HCT116 (cell line): ENCODE measurements around the gene PIK3C2A.

ENCODE experiments used
- CEBPB ChIP-seq: IDR thresholded peaks from 2 replicates; pipeline ENCODE4 v1.6.1; 2012; ENCODE audit warnings: low read depth
- EZH2 ChIP-seq: fragments of 200-600 bp; sonication (generic); IDR thresholded peaks from 2 replicates; pipeline ENCODE4 v1.6.1; 2017; ENCODE audit warnings: antibody characterized with exemption, mixed run types
- JUND ChIP-seq: IDR thresholded peaks from 2 replicates; pipeline ENCODE4 v1.6.1; 2012
- POLR2A ChIP-seq: IDR thresholded peaks from 2 replicates; pipeline ENCODE4 v1.7.0; 2011; ENCODE audit warnings: borderline replicate concordance; ENCODE audit not compliant: insufficient read depth, insufficient read length; ENCODE audit errors: extremely low read depth
- POLR2AphosphoS5 ChIP-seq: IDR thresholded peaks from 2 replicates; pipeline ENCODE4 v1.6.1; 2011; ENCODE audit warnings: mild to moderate bottlenecking, low read depth, low read length, moderate library complexity
- RAD21 ChIP-seq: IDR thresholded peaks from 2 replicates; pipeline ENCODE4 v1.6.1; 2012; ENCODE audit warnings: low read depth, mild to moderate bottlenecking
- SP1 ChIP-seq: IDR thresholded peaks from 2 replicates; pipeline ENCODE4 v1.6.1; 2012; ENCODE audit warnings: low read depth
- ZNF274 ChIP-seq: fragments of 200-500 bp; sonication (Bioruptor generic); IDR thresholded peaks from 2 replicates; pipeline ENCODE4 v1.6.1; 2014; ENCODE audit warnings: mild to moderate bottlenecking, low read depth, low read length, inconsistent platforms
- TF ChIP-seq, protein P1 (sequence below), 3 experiments: fragments of 200-600 bp in 1 of 3; sonication (generic) in 1 of 3; IDR thresholded peaks in 2 of 3; conservative IDR thresholded peaks in 1 of 3; 2 replicates each; pipeline ENCODE4 v1.5.1; 2012 to 2017; ENCODE audit warnings: low read depth in 2 of 3, low read length in 2 of 3, antibody characterized with exemption in 1 of 3, borderline replicate concordance in 1 of 3, control low read depth in 1 of 3, mild to moderate bottlenecking in 1 of 3, mixed read lengths in 1 of 3, mixed run types in 1 of 3, moderate library complexity in 1 of 3; ENCODE audit not compliant: insufficient read depth in 1 of 3
- TF ChIP-seq, protein P2 (sequence below): IDR thresholded peaks from 2 replicates; pipeline ENCODE4 v1.6.1; 2011; ENCODE audit warnings: mild to moderate bottlenecking, low read length, moderate library complexity; ENCODE audit not compliant: insufficient replicate concordance; ENCODE audit errors: extremely low read depth
- TF ChIP-seq, protein P3 (sequence below): IDR thresholded peaks from 2 replicates; pipeline ENCODE4 v1.6.1; 2012
- TF ChIP-seq, protein P4 (sequence below): IDR thresholded peaks from 2 replicates; pipeline ENCODE4 v1.6.1; 2012; ENCODE audit warnings: low read depth

DNA sequence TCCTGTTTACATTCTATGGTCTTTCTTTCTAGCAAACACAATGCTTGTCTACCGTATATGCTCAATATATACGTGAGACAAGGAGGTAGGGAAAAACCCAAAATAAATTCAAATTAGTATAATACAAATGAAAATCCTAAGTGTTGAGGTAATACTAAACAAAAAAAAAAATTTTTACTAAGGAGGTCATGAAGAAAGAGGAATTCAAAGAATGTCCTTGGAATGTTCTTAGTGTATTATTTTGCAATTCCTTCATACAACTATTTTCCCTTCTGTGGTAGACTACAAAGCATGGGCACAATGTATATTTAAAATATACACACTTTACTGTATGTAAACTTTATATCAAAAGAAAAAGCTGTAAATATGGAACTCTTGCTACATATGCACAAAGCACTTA is 36.4 kb downstream of the PIK3C2A start:
- no peak for TF ChIP-seq POLR2A
- TF ChIP-seq, protein P1, sequence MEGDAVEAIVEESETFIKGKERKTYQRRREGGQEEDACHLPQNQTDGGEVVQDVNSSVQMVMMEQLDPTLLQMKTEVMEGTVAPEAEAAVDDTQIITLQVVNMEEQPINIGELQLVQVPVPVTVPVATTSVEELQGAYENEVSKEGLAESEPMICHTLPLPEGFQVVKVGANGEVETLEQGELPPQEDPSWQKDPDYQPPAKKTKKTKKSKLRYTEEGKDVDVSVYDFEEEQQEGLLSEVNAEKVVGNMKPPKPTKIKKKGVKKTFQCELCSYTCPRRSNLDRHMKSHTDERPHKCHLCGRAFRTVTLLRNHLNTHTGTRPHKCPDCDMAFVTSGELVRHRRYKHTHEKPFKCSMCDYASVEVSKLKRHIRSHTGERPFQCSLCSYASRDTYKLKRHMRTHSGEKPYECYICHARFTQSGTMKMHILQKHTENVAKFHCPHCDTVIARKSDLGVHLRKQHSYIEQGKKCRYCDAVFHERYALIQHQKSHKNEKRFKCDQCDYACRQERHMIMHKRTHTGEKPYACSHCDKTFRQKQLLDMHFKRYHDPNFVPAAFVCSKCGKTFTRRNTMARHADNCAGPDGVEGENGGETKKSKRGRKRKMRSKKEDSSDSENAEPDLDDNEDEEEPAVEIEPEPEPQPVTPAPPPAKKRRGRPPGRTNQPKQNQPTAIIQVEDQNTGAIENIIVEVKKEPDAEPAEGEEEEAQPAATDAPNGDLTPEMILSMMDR (IDR thresholded peaks at IDR 0.05 in 2 of 3, conservative IDR thresholded peaks at IDR 0.05 in 1 of 3; ENCODE audit: borderline replicate concordance in 1 of 3, insufficient read depth in 1 of 3, low read depth in 2 of 3, low read length in 2 of 3): no peak
- TF ChIP-seq POLR2AphosphoS5: no peak
- TF ChIP-seq SP1: no peak
- TF ChIP-seq EZH2: no peak
- TF ChIP-seq CEBPB: no peak
- TF ChIP-seq RAD21: no peak
- TF ChIP-seq ZNF274: no peak
- TF ChIP-seq, protein P2, sequence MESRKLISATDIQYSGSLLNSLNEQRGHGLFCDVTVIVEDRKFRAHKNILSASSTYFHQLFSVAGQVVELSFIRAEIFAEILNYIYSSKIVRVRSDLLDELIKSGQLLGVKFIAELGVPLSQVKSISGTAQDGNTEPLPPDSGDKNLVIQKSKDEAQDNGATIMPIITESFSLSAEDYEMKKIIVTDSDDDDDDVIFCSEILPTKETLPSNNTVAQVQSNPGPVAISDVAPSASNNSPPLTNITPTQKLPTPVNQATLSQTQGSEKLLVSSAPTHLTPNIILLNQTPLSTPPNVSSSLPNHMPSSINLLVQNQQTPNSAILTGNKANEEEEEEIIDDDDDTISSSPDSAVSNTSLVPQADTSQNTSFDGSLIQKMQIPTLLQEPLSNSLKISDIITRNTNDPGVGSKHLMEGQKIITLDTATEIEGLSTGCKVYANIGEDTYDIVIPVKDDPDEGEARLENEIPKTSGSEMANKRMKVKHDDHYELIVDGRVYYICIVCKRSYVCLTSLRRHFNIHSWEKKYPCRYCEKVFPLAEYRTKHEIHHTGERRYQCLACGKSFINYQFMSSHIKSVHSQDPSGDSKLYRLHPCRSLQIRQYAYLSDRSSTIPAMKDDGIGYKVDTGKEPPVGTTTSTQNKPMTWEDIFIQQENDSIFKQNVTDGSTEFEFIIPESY: no peak
- TF ChIP-seq JUND: no peak
- TF ChIP-seq, protein P3, sequence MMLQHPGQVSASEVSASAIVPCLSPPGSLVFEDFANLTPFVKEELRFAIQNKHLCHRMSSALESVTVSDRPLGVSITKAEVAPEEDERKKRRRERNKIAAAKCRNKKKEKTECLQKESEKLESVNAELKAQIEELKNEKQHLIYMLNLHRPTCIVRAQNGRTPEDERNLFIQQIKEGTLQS: no peak
- TF ChIP-seq, protein P4, sequence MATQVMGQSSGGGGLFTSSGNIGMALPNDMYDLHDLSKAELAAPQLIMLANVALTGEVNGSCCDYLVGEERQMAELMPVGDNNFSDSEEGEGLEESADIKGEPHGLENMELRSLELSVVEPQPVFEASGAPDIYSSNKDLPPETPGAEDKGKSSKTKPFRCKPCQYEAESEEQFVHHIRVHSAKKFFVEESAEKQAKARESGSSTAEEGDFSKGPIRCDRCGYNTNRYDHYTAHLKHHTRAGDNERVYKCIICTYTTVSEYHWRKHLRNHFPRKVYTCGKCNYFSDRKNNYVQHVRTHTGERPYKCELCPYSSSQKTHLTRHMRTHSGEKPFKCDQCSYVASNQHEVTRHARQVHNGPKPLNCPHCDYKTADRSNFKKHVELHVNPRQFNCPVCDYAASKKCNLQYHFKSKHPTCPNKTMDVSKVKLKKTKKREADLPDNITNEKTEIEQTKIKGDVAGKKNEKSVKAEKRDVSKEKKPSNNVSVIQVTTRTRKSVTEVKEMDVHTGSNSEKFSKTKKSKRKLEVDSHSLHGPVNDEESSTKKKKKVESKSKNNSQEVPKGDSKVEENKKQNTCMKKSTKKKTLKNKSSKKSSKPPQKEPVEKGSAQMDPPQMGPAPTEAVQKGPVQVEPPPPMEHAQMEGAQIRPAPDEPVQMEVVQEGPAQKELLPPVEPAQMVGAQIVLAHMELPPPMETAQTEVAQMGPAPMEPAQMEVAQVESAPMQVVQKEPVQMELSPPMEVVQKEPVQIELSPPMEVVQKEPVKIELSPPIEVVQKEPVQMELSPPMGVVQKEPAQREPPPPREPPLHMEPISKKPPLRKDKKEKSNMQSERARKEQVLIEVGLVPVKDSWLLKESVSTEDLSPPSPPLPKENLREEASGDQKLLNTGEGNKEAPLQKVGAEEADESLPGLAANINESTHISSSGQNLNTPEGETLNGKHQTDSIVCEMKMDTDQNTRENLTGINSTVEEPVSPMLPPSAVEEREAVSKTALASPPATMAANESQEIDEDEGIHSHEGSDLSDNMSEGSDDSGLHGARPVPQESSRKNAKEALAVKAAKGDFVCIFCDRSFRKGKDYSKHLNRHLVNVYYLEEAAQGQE: no peak
